Heart right ventricle (tissue), 16 donors: Measurements from ENCODE around the gene KRTAP12-4. TPM values are rescaled to one million over a fixed set of nuclear protein-coding genes. Genes with fewer than 3 reads are reported as not detected.

Experiments
- ATAC-seq, 8 donors: fragments of 200-7000 bp; cut with Tn5 transposase; one replicate each; pipeline ENCODE4 v1.9.1; 2020; ENCODE audit warnings: mild to moderate bottlenecking in 8 of 8, moderate library complexity in 8 of 8, moderate number of reproducible peaks in 1 of 8
- DNase-seq, 2 donors: peaks; one replicate each; pipeline ENCODE4 v3.0.0-alpha.2; 2020
- H3K27ac ChIP-seq, 10 donors: fragments of 200-600 bp; sonication (generic) in 2 of 10; one replicate each; pipeline versions ENCODE4 v1.5.0 to v1.8.0; 2020 to 2022; ENCODE audit warnings: mild to moderate bottlenecking in 3 of 10
- H3K27me3 ChIP-seq, 7 donors: fragments of 200-600 bp; one replicate each; pipeline ENCODE4 v1.8.0; 2021 to 2022; ENCODE audit warnings: mild to moderate bottlenecking in 2 of 7
- H3K36me3 ChIP-seq, 9 donors: fragments of 200-600 bp; sonication (generic) in 1 of 9; one replicate each; pipeline versions ENCODE4 v1.5.0 to v1.8.0; 2020 to 2022; ENCODE audit warnings: mild to moderate bottlenecking in 2 of 9
- H3K4me1 ChIP-seq, 9 donors: fragments of 200-600 bp; sonication (generic) in 1 of 9; one replicate each; pipeline versions ENCODE4 v1.5.0 to v1.8.0; 2020 to 2022; ENCODE audit warnings: mild to moderate bottlenecking in 4 of 9
- H3K4me3 ChIP-seq, 10 donors: fragments of 200-600 bp; sonication (generic) in 2 of 10; one replicate each; pipeline versions ENCODE4 v1.5.0 to v1.8.0; 2020 to 2022; ENCODE audit warnings: mild to moderate bottlenecking in 7 of 10, moderate library complexity in 2 of 10
- H3K9me3 ChIP-seq, 11 donors: fragments of 200-600 bp in 10 of 11; sonication (generic) in 2 of 11; one replicate each; pipeline versions ENCODE4 v1.5.0 to v1.8.0; 2013 to 2022; ENCODE audit warnings: mild to moderate bottlenecking in 2 of 11, control low read depth in 1 of 11, moderate library complexity in 1 of 11
- CTCF ChIP-seq, 9 donors: fragments of 200-600 bp; sonication (generic) in 2 of 9; IDR thresholded peaks; one replicate each; pipeline versions ENCODE4 v1.5.0 to v1.8.0; 2021 to 2022; ENCODE audit warnings: antibody characterized with exemption in 9 of 9, mild to moderate bottlenecking in 5 of 9, moderate library complexity in 1 of 9
- WGBS, 2 donors: extraction: QIAGEN DNeasy Blood & Tissue Kit; methylation state at CpG; one replicate each; pipeline ENCODE4 v1.1.7; 2013; ENCODE audit warnings: inconsistent platforms in 1 of 2; 5-methylcytosine and 5-hydroxymethylcytosine counted together
- intact Hi-C, 10 donors: fragments of 100-400 bp; cut with DNase I; formaldehyde crosslinking; loops; one replicate each; pipeline versions ENCODE4 v1.11.1 to v1.14.2; 2022
- polyA plus RNA-seq, 2 donors: library from polyadenylated mRNA; stranded (reverse); fragments of 200-250 nt; gene quantifications; one replicate each; pipeline ENCODE4 v1.2.3, GENCODE V29; 2013
- total RNA-seq, 10 donors: library from RNA; stranded (reverse); fragmentation: NEBNext Ultra II Directional in 3 of 10; extraction: Animal tissue kit (Norgen Biotek cat#: 25700) in 3 of 10; gene quantifications; one replicate each; pipeline versions ENCODE4 v1.2.1 to v1.2.4, GENCODE V29; 2021 to 2023
- donor health status: Arrhythmogenic right ventricular cardiomyopathy.
- donor health status: ischemic (EF 13 %, LVEDD 7.1; RV severe dilation, severe dysfunction).
- donor health status: healthy with polysubstance abuse.
- donor health status: DM: no; HTN: yes; CAD: no.
- donor health status: DM: no; HTN: no; CAD: no.
- donor health status: ischemic (EF 25% LVEDD 6.9; RV normal size, moderate dysfunction).
- donor health status: ischemic (EF 25% LVEDD 5.7; RV mildly dilated, moderate dysfunction).
- donor health status: healthy.
- donor health status: DM: yes; HTN: yes; CAD: no.
- donor health status: Ischemic cardiomyopathy.
- donor health status: ischemic (EF 35%, LVEDD 5.7; RV mildly dilated, moderate dysfunction).
- donor health status: nonischemic (EF 11% LVEDD 7.7; RV severe dilation, severe dysfunction).
- donor health status: DM: yes; HTN: yes; CAD: no.
- donor health status: PGD.
- donor health status: ischemic (EF 29% LVEDD 5.4; RV normal size, mild dysfunction).
- donor health status: nonischemic (EF 23%, LVEDD 6.1; RV moderate dilation, normal function).

Gene KRTAP12-4
- total and polyA plus RNA-seq, 12 donors: not detected

GRCh38 chr21:44671911-44672310 is 17.5 kb upstream of the KRTAP12-4 start:
- Histone ChIP-seq H3K9me3 (peaks cover 0 to 57% (median 25%) of the 10 kb centered on the region in 11 donors), H3K27ac (no peak overlapping the region), H3K27me3 (peaks cover 0 to 3% (median 0%) of the 10 kb centered on the region in 7 donors), H3K4me1 (no peaks in the 10 kb centered on the region), H3K36me3 (no peaks in the 10 kb centered on the region), H3K4me3 (no peak overlapping the region)
- no peak for DNase-seq
- intact Hi-C loops: no loop called here
- ATAC-seq: no peak
- 88 to 100% methylated on average over 1 of the region's 1 CpG for WGBS, 2 donors
- TF ChIP-seq CTCF (IDR thresholded peaks at IDR 0.05): no peak

- ATAC-seq: no peak
- DNase-seq: no peak
- Histone ChIP-seq H3K27me3 (peaks cover 0 to 3% (median 0%) of the 10 kb centered on the region in 7 donors), H3K27ac (no peak overlapping the region), H3K36me3 (no peaks in the 10 kb centered on the region), H3K4me1 (no peaks in the 10 kb centered on the region), H3K9me3 (peaks cover 0 to 57% (median 25%) of the 10 kb centered on the region in 11 donors), H3K4me3 (no peak overlapping the region)
- 74 to 76% methylated on average over 3 of the region's 3 CpGs for WGBS, 2 donors
- TF ChIP-seq CTCF (IDR thresholded peaks at IDR 0.05): no peak
- intact Hi-C loops: no loop called here
These were observed 16.4 kb upstream of the KRTAP12-4 start for GRCh38 chr21:44670642-44671432.

GRCh38 chr21:44667612-44668011 is 13.2 kb upstream of the KRTAP12-4 start:
- intact Hi-C loops: no loop called here
- peaks cover 0 to 44% (median 12%) of the 10 kb centered on the region in 11 donors for H3K9me3 ChIP-seq
- 57 to 68% methylated on average over 1 of the region's 1 CpG for WGBS, 2 donors
- no peaks in the 10 kb centered on the region for H3K36me3 ChIP-seq
- H3K4me1 ChIP-seq: no peaks in the 10 kb centered on the region
- H3K27ac ChIP-seq: no peak overlapping the region
- ATAC-seq: no peak
- peaks cover 0 to 3% (median 0%) of the 10 kb centered on the region in 7 donors for H3K27me3 ChIP-seq
- no peak for DNase-seq
- no peak for TF ChIP-seq CTCF (IDR thresholded peaks at IDR 0.05)
- H3K4me3 ChIP-seq: no peak overlapping the region

DNA sequence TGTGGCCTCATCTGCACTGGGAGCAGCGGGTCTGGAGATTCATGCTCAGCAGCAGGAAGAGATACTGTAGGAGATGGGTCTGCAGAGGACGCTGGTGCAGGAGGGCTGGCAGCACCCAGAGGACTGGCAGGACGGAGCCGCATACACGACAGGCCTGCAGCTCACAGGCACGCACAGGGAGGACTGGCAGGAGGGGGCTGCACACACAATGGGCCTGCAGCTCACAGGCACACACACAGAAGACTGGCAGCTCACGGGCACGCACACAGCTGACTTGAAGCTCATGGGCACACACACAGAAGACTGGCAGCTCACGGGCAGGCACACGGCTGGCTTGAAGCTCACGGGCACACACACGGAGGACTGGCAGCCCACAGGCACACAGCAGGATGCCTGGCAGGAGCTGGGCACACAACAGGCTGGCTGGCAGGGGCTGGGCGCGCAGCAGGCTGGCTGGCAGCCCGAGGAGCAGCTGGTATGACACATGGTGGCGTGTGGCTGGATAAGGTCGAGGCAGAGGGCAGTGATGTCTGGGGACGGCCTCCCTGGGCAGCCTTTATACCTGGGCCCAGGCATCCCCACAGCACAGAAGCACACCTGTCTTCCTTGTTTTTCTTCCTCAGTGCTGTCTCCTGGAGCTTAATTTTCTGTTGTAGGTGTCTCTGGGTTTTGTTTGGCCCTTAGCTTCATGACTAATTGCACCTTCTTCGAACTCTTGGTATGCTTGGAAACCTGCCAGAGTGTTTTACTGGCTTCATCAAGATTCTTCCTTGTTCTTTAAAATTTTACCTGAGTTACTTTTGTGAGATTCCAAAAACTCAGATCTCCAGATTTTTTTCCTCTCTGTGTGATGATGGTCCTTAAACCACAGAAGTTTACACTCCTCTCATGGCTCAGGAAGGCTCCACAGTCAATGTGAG is 12.2 kb upstream of the KRTAP12-4 start, which contains the start of gene KRTAP12-2:
KRTAP12-2 (minus strand) TSS at position 527 of the 920 bp plus-strand sequence; CDS start at position 486, 41 bp downstream.
- Histone ChIP-seq H3K27ac (no peak within 1 kb of the TSS), H3K9me3 (peaks cover 0 to 35% (median 5%) of the 10 kb centered on the region in 11 donors), H3K4me3 (no peak within 1 kb of the TSS), H3K4me1 (no peaks in the 10 kb centered on the region), H3K36me3 (no peaks in the 10 kb centered on the region), H3K27me3 (peaks cover 0 to 3% (median 0%) of the 10 kb centered on the region in 7 donors)
- intact Hi-C loops: no loop called here
- no peak for TF ChIP-seq CTCF (IDR thresholded peaks at IDR 0.05)
- ATAC-seq (peak; percentile 41 to 99 (median 87)), DNase-seq (peak in 1 of 2 donors; percentile 35)
- 66 to 75% methylated on average over 19 of the region's 19 CpGs for WGBS, 2 donors
